Keratinocyte (primary cell): ENCODE data around the gene KIF16B.

Experiments
- CTCF ChIP-seq, 3 experiments: IDR thresholded peaks in 1 of 3; conservative IDR thresholded peaks in 1 of 3; optimal IDR thresholded peaks in 1 of 3; 2 replicates in 2 of 3; 3 replicates in 1 of 3; pipeline versions ENCODE3 to v1.5.1; 2011; ENCODE audit warnings: low read length in 3 of 3, mild to moderate bottlenecking in 3 of 3, moderate library complexity in 2 of 3, control low read depth in 1 of 3, inconsistent platforms in 1 of 3; ENCODE audit not compliant: insufficient read depth in 2 of 3; ENCODE audit errors: extremely low read depth in 1 of 3
- EZH2 ChIP-seq: IDR thresholded peaks from one replicate; pipeline ENCODE4 v1.6.1; 2012; ENCODE audit warnings: inconsistent platforms, mild to moderate bottlenecking, low read length, moderate library complexity

- TF ChIP-seq CTCF (optimal IDR thresholded peaks at IDR 0.05 in 1 of 3, IDR thresholded peaks at IDR 0.05 in 1 of 3, conservative IDR thresholded peaks at IDR 0.05 in 1 of 3; ENCODE audit: extremely low read depth in 1 of 3, insufficient read depth in 2 of 3, low read length in 3 of 3) = no peak
- no peak for TF ChIP-seq EZH2
Measured at GRCh38 chr20:16392346-16392745, 180.9 kb downstream of the KIF16B start.
